ENCODE measurements around the gene LRRC26. TPM values are rescaled to one million over a fixed set of nuclear protein-coding genes. Genes with fewer than 3 reads are reported as not detected.

The LRRC26 gene
- total and polyA plus RNA-seq, 2 donors (not counting 3 experiments of a cell fraction or from before 2014, with no cell fraction given) = 0.08 TPM; not detected in 1

DNA sequence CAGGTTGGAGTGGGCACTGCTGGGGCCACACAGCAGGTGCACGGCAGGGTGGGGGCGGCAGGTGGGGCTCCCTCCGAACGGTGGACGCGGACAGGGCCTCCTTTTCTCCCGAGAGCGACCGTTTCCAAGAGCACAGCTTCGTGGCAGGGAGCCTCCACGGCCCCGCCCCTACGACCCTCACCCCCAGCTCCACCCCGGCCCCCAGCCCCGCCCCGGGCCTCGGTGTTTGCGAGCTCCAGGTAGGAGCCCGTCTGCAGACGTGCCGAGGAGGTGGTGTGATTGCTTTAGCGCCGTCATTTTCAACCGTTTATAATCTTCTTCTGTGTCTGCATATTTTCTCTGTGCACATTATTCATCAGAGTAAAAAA lies 22.1 kb downstream of the LRRC26 start:
- no peak overlapping the region for H2AFZ ChIP-seq (ENCODE audit: low read depth, low read length)
- no peaks in the 10 kb centered on the region for H3K36me3 ChIP-seq (ENCODE audit: control insufficient read depth in 2 of 2, extremely low read depth in 1 of 2, insufficient read depth in 2 of 2, low read length in 2 of 2)
- no peaks in the 10 kb centered on the region for H3K27me3 ChIP-seq (ENCODE audit: control insufficient read depth in 2 of 2, insufficient read depth in 2 of 2, low read length in 2 of 2)
- FAIRE-seq (no peak), DNase-seq (ENCODE audit: low read depth, low spot score) (no peak)
- no peaks in the 10 kb centered on the region for H3K9me1 ChIP-seq (replicated peaks; ENCODE audit: control insufficient read depth, extremely low read depth, insufficient read depth, low read length)
- H3K9me3 ChIP-seq (replicated peaks; ENCODE audit: control insufficient read depth, insufficient read depth, low read length) = no peaks in the 10 kb centered on the region
- TF ChIP-seq GATA2 (IDR thresholded peaks at IDR 0.05; ENCODE audit: insufficient read depth, insufficient read length, low read depth, low read length) (no peak), MYC (IDR thresholded peaks at IDR 0.05; ENCODE audit: low read depth, low read length) (no peak), POLR2AphosphoS5 (IDR thresholded peaks at IDR 0.05; ENCODE audit: insufficient read depth, low read depth, low read length) (no peak), POLR2A (IDR thresholded peaks at IDR 0.05; ENCODE audit: low read depth, low read length) (no peak), MAX (IDR thresholded peaks at IDR 0.05; ENCODE audit: insufficient read depth, insufficient read length) (no peak), JUN (IDR thresholded peaks at IDR 0.05; ENCODE audit: borderline replicate concordance, insufficient read depth, insufficient read length, low read depth) (no peak), CTCF (IDR thresholded peaks at IDR 0.05; ENCODE audit: extremely low read depth in 1 of 2, insufficient read depth in 1 of 2, low read depth in 1 of 2, low read length in 2 of 2) (no peak), EZH2 (IDR thresholded peaks at IDR 0.05; ENCODE audit: borderline replicate concordance, low read depth, low read length, severe bottlenecking) (no peak), FOS (IDR thresholded peaks at IDR 0.05; ENCODE audit: borderline replicate concordance, insufficient read depth, low read length) (no peak)
- intact Hi-C loops (cut with micrococcal nuclease) = no loop called here
- no peaks in the 10 kb centered on the region for H3K79me2 ChIP-seq (ENCODE audit: control insufficient read depth, insufficient read depth, low read length)
- POLR2A ChIA-PET = no interaction called here
- BruUV-seq (replicated peaks) = no TSS peak
- CTCF ChIA-PET = no interaction called here
- no peaks in the 10 kb centered on the region for H4K20me1 ChIP-seq (replicated peaks; ENCODE audit: control insufficient read depth, extremely low read depth, insufficient read depth, low read length)
- H3K4me2 ChIP-seq (ENCODE audit: insufficient read depth, low read length) = no peak overlapping the region
- no peak overlapping the region for H3K4me3 ChIP-seq (replicated peaks in 1 of 3; ENCODE audit: insufficient read depth in 1 of 3, low read depth in 1 of 3, low read length in 3 of 3)
- no peak overlapping the region for H3K27ac ChIP-seq (ENCODE audit: insufficient read depth, low read depth, low read length)
- no peaks in the 10 kb centered on the region for H3K4me1 ChIP-seq (ENCODE audit: control insufficient read depth, extremely low read depth, insufficient read depth, low read length)
- dilution Hi-C loops (cut with MboI; ENCODE audit: extremely low pct_ligation_motif_present, low sequenced_read_pairs) = no loop called here
- no peak overlapping the region for H3K9ac ChIP-seq (replicated peaks; ENCODE audit: extremely low read depth, insufficient read depth, low read length)

All from endothelial cell of umbilical vein (primary cell).